Adrenal gland (tissue), 12 donors: ENCODE measurements around the gene ITGA2. TPM values are rescaled to one million over a fixed set of nuclear protein-coding genes. Genes with fewer than 3 reads are reported as not detected.

Source experiments
- DNase-seq, 7 donors: peaks; one replicate each; pipeline ENCODE4 v3.0.0-alpha.2; 2019 to 2020
- H3K27ac ChIP-seq, 5 donors: fragments of 200-600 bp; sonication (generic) in 4 of 5; 1 replicate in 3 of 5; 2 replicates in 2 of 5; pipeline versions ENCODE4 v1.5.1 to v1.8.0; 2016 to 2020; ENCODE audit warnings: mild to moderate bottlenecking in 1 of 5
- H3K27me3 ChIP-seq: fragments of 200-600 bp; 2 replicates; pipeline ENCODE4 v1.8.0; 2021
- H3K36me3 ChIP-seq, 2 donors: fragments of 200-600 bp; replicated peaks in 1 of 2; 1 replicate in 1 of 2; 2 replicates in 1 of 2; pipeline versions ENCODE4 v1.5.1 to v1.8.0; 2018 to 2022
- H3K4me1 ChIP-seq, 2 donors: fragments of 200-600 bp; replicated peaks in 1 of 2; 1 replicate in 1 of 2; 2 replicates in 1 of 2; pipeline versions ENCODE4 v1.5.1 to v1.8.0; 2018 to 2021
- H3K4me3 ChIP-seq, 4 donors: fragments of 200-600 bp; sonication (generic) in 3 of 4; one replicate each; pipeline ENCODE4 v1.5.1; 2016 to 2018
- H3K9me3 ChIP-seq, 3 donors: fragments of 200-600 bp; sonication (generic) in 1 of 3; replicated peaks in 1 of 3; 1 replicate in 2 of 3; 2 replicates in 1 of 3; pipeline versions ENCODE4 v1.5.1 to v1.8.0; 2016 to 2021
- CTCF ChIP-seq, 6 experiments: fragments of 450-650 bp in 4 of 6; fragments of 200-600 bp in 2 of 6; sonication (generic) in 1 of 6; IDR thresholded peaks; 1 replicate in 5 of 6; 2 replicates in 1 of 6; pipeline versions ENCODE4 v1.5.1 to v1.8.0; 2016 to 2021; ENCODE audit warnings: antibody characterized with exemption in 6 of 6, mild to moderate bottlenecking in 2 of 6, moderate library complexity in 1 of 6
- POLR2A ChIP-seq, 2 donors: fragments of 450-650 bp; IDR thresholded peaks; one replicate each; pipeline ENCODE4 v1.6.1; 2017; ENCODE audit warnings: antibody characterized with exemption in 2 of 2, mild to moderate bottlenecking in 2 of 2, moderate library complexity in 1 of 2
- WGBS, 4 donors: extraction: QIAGEN DNeasy Blood & Tissue Kit in 2 of 4; methylation state at CpG; one replicate each; pipeline versions ENCODE4 v1.1.5 to v1.1.7; 2013 to 2017; 5-methylcytosine and 5-hydroxymethylcytosine counted together
- intact Hi-C, 2 donors: fragments of 100-400 bp; cut with DNase I; formaldehyde crosslinking; loops; one replicate each; pipeline versions ENCODE4 v1.14.1 to v1.15.0; 2022 to 2023
- polyA plus RNA-seq, 3 donors: library from polyadenylated mRNA; stranded (reverse); fragments of 200-250 nt in 2 of 3; fragments of 350-450 nt in 1 of 3; fragmentation: Illumina TruSeq in 1 of 3; extraction: RNeasy Lipid Tissue Mini Kit (QIAGEN cat#74804) in 1 of 3; gene quantifications; one replicate each; pipeline ENCODE4 v1.2.3, GENCODE V29; 2013 to 2014
- total RNA-seq, 9 donors: library from RNA; depleted of rRNA in 4 of 9; stranded (reverse); fragments of >200 nt in 4 of 9; fragments of 120-200 nt in 1 of 9; fragmentation: NEBNext Ultra II Directional in 1 of 9; extraction: Animal tissue kit (Norgen Biotek cat#: 25700) in 1 of 9; gene quantifications; one replicate each; pipeline versions ENCODE4 v1.1.0 to v1.2.4, GENCODE V29; 2013 to 2023
- donor health status: healthy with polysubstance abuse.
- donor health status: Bipolar disorder and iron deficiency.
- donor health status: DM: yes; HTN: yes; CAD: no.
- donor health status: DM: no; HTN: no; CAD: no.
- donor health status: DM: no; HTN: no; CAD: no.
- donor health status: DM: yes; HTN: yes; CAD: no.

ITGA2 gene
- total and polyA plus RNA-seq, 12 donors: 1.8 to 127 (median 20.8) TPM

- H3K9me3 ChIP-seq: no peaks in the 10 kb centered on the region
- 90 to 100% (median 93%) methylated on average over 1 of the region's 1 CpG for WGBS, 4 donors
- H3K4me1 ChIP-seq: peaks cover 8 to 15% of the 10 kb centered on the region in 2 donors
- TF ChIP-seq CTCF (IDR thresholded peaks at IDR 0.05): no peak
- no peak for TF ChIP-seq POLR2A (IDR thresholded peaks at IDR 0.05)
- DNase-seq: no peak
- H3K36me3 ChIP-seq: no peaks in the 10 kb centered on the region
- intact Hi-C loops: no loop called here
- no peak overlapping the region for H3K27ac ChIP-seq
- H3K4me3 ChIP-seq: no peak overlapping the region
- no peaks in the 10 kb centered on the region for H3K27me3 ChIP-seq
Measured at GRCh38 chr5:53009816-53010215, 20.7 kb downstream of the ITGA2 start.

- no peak for TF ChIP-seq POLR2A (IDR thresholded peaks at IDR 0.05)
- TF ChIP-seq CTCF (IDR thresholded peaks at IDR 0.05): no peak
- H3K27me3 ChIP-seq: no peaks in the 10 kb centered on the region
- H3K9me3 ChIP-seq: no peaks in the 10 kb centered on the region
- intact Hi-C loops: no loop called here
- H3K36me3 ChIP-seq: no peaks in the 10 kb centered on the region
- no peak overlapping the region for H3K4me3 ChIP-seq
- WGBS, 4 donors: 20 to 36% (median 30%) methylated on average over 1 of the region's 1 CpG
- H3K27ac ChIP-seq: no peak overlapping the region
- peaks cover 8 to 15% of the 10 kb centered on the region in 2 donors for H3K4me1 ChIP-seq
- DNase-seq: no peak
Measured at GRCh38 chr5:53010814-53011213, 21.7 kb downstream of the ITGA2 start.

- TF ChIP-seq CTCF (IDR thresholded peaks at IDR 0.05) (no peak), POLR2A (IDR thresholded peaks at IDR 0.05) (no peak)
- Histone ChIP-seq H3K36me3 (no peaks in the 10 kb centered on the region), H3K4me3 (no peak overlapping the region), H3K9me3 (no peaks in the 10 kb centered on the region), H3K4me1 (peaks cover 8 to 11% of the 10 kb centered on the region in 2 donors), H3K27ac (no peak overlapping the region), H3K27me3 (no peaks in the 10 kb centered on the region)
- no peak for DNase-seq
- WGBS, 4 donors: 81 to 94% (median 91%) methylated on average over 1 of the region's 1 CpG
- intact Hi-C loops: no loop called here
Measured at GRCh38 chr5:53011233-53011632, 22.1 kb downstream of the ITGA2 start.

GRCh38 chr5:53013857-53014256, 24.7 kb downstream of the ITGA2 start:
- no peak for DNase-seq
- intact Hi-C loops: no loop called here

More at GRCh38 chr5:53013857-53014256, 24.7 kb downstream of the ITGA2 start:
- H3K9me3 ChIP-seq: no peaks in the 10 kb centered on the region
- H3K4me3 ChIP-seq: no peak overlapping the region
- TF ChIP-seq CTCF (IDR thresholded peaks at IDR 0.05) (no peak), POLR2A (IDR thresholded peaks at IDR 0.05) (no peak)
- no peak overlapping the region for H3K27ac ChIP-seq
- H3K36me3 ChIP-seq: no peaks in the 10 kb centered on the region
- H3K27me3 ChIP-seq: no peaks in the 10 kb centered on the region
- 81 to 94% (median 81%) methylated on average over 2 of the region's 2 CpGs for WGBS, 4 donors
- H3K4me1 ChIP-seq: peaks cover 0 to 5% of the 10 kb centered on the region in 2 donors
